Psoas muscle (tissue), 8 donors: ENCODE data around the gene RAET1G. TPM values are rescaled to one million over a fixed set of nuclear protein-coding genes. Genes with fewer than 3 reads are reported as not detected.
"Not testable (repeated sequence)": the region's sequence is repeated elsewhere in the genome, so short reads cannot be mapped to it uniquely, and the experiment has no call there.

Source experiments
- ATAC-seq, 4 donors: fragments of 200-7000 bp; cut with Tn5 transposase; one replicate each; pipeline ENCODE4 v1.9.1; 2020; ENCODE audit warnings: moderate library complexity in 3 of 4, mild to moderate bottlenecking in 2 of 4
- DNase-seq, 2 donors: peaks; one replicate each; pipeline ENCODE4 v3.0.0-alpha.2; 2020
- H3K27ac ChIP-seq: fragments of 200-600 bp; one replicate; pipeline ENCODE4 v1.8.0; 2022
- H3K27me3 ChIP-seq, 3 donors: fragments of 200-600 bp in 1 of 3; one replicate each; pipeline versions ENCODE4 v1.6.1 to v1.8.0; 2013 to 2022; ENCODE audit warnings: low read length in 2 of 3, mild to moderate bottlenecking in 2 of 3, moderate library complexity in 1 of 3; ENCODE audit not compliant: insufficient read depth in 3 of 3
- H3K36me3 ChIP-seq, 2 donors: fragments of 200-600 bp in 1 of 2; one replicate each; pipeline versions ENCODE4 v1.6.1 to v1.8.0; 2013 to 2022; ENCODE audit warnings: low read depth in 1 of 2, mild to moderate bottlenecking in 1 of 2, moderate library complexity in 1 of 2; ENCODE audit not compliant: insufficient read depth in 1 of 2
- H3K4me1 ChIP-seq: fragments of 200-600 bp; one replicate; pipeline ENCODE4 v1.8.0; 2022
- H3K4me3 ChIP-seq: fragments of 200-600 bp; one replicate; pipeline ENCODE4 v1.8.0; 2022; ENCODE audit warnings: mild to moderate bottlenecking
- H3K9me3 ChIP-seq: fragments of 200-600 bp; one replicate; pipeline ENCODE4 v1.8.0; 2022
- WGBS, 3 donors: extraction: QIAGEN DNeasy Blood & Tissue Kit; methylation state at CpG; one replicate each; pipeline versions ENCODE4 v1.1.6 to v1.1.7; 2013; 5-methylcytosine and 5-hydroxymethylcytosine counted together
- intact Hi-C, 2 donors: fragments of 100-400 bp; cut with DNase I; formaldehyde crosslinking; loops; one replicate each; pipeline versions ENCODE4 v1.11.0 to v1.14.2; 2022
- polyA plus RNA-seq, 3 donors: library from polyadenylated mRNA; stranded (reverse); fragments of 200-250 nt; gene quantifications; one replicate each; pipeline ENCODE4 v1.2.3, GENCODE V29; 2013
- total RNA-seq, 4 donors: library from RNA; stranded (reverse); fragmentation: NEBNext Ultra II Directional in 2 of 4; extraction: Animal tissue kit (Norgen Biotek cat#: 25700) in 2 of 4; gene quantifications; one replicate each; pipeline versions ENCODE4 v1.2.1 to v1.2.4, GENCODE V29; 2021 to 2023
- TF ChIP-seq, protein P1 (sequence below): fragments of 200-600 bp; IDR thresholded peaks from one replicate; pipeline ENCODE4 v1.8.0; 2022; ENCODE audit warnings: antibody characterized with exemption
- donor health status: healthy with polysubstance abuse.
- donor health status: DM: no; HTN: no; CAD: no; lungs with moderate emphysema.
- donor health status: Bipolar disorder and iron deficiency.
- donor health status: healthy.
- donor health status: DM: yes; HTN: yes; CAD: no.
- donor health status: DM: no; HTN: no; CAD: no.
- donor health status: DM: no; HTN: no; CAD: no.
- donor health status: DM: yes; HTN: yes; CAD: no.

The RAET1G gene
- total and polyA plus RNA-seq, 7 donors, result 0.04 to 1.1 (median 0.52) TPM; not detected in 1

DNA sequence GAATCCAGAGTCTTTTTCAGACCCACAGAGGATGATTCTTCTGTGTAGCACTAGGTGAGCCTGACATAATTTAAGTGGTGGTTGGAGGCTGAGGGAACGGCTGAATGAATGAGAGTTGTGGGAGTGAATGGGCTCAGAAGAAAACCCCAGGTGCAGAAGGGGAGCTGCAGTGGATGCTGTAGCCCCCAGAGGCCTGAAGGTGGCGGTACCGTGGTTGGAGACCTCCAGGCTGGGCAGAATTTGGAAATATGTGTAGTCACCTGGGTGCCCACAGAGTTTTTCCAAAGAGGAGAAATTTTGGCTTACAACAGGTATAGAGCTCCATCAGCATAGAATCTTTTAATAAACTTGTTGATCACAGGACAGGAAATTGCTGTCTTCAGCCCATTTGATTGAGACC lies 6.5 kb upstream of the RAET1G start:
- no peak overlapping the region for H3K27ac ChIP-seq
- no peak overlapping the region for H3K4me3 ChIP-seq
- no peaks in the 10 kb centered on the region for H3K4me1 ChIP-seq
- TF ChIP-seq, protein P1, sequence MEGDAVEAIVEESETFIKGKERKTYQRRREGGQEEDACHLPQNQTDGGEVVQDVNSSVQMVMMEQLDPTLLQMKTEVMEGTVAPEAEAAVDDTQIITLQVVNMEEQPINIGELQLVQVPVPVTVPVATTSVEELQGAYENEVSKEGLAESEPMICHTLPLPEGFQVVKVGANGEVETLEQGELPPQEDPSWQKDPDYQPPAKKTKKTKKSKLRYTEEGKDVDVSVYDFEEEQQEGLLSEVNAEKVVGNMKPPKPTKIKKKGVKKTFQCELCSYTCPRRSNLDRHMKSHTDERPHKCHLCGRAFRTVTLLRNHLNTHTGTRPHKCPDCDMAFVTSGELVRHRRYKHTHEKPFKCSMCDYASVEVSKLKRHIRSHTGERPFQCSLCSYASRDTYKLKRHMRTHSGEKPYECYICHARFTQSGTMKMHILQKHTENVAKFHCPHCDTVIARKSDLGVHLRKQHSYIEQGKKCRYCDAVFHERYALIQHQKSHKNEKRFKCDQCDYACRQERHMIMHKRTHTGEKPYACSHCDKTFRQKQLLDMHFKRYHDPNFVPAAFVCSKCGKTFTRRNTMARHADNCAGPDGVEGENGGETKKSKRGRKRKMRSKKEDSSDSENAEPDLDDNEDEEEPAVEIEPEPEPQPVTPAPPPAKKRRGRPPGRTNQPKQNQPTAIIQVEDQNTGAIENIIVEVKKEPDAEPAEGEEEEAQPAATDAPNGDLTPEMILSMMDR, result no peak
- WGBS, 3 donors, result 7 to 28% (median 22%) methylated on average over 3 of the region's 3 CpGs
- ATAC-seq (no peak), DNase-seq (no peak)
- intact Hi-C loops, result loop anchor here in 1 of 2 donors (10.0 kb wide), 1 partner anchor 185 kb away; the partner anchor contains the start of genes NUP43 and PCMT1
- peaks cover 2 to 21% (median 3%) of the 10 kb centered on the region in 3 donors for H3K27me3 ChIP-seq
- no peaks in the 10 kb centered on the region for H3K9me3 ChIP-seq
- no peaks in the 10 kb centered on the region for H3K36me3 ChIP-seq

- H3K9me3 ChIP-seq, H3K4me3 ChIP-seq, H3K27ac ChIP-seq, DNase-seq, ATAC-seq, H3K4me1 ChIP-seq, H3K36me3 ChIP-seq: not testable (repeated sequence)
- H3K27me3 ChIP-seq, result peaks cover 3 to 18% (median 4%) of the 10 kb centered on the region in 3 donors
- intact Hi-C loops, result loop anchor here (2.0 to 10.0 kb wide), 2 partner anchors 92 to 182 kb away; partner anchors contain the start of genes NUP43 (in 1 of the 2) and PCMT1 (in 1 of the 2)
- WGBS, 3 donors, result 82 to 85% (median 82%) methylated on average over 4 of the region's 4 CpGs
Observed at GRCh38 chr6:149927025-149927424, 4.1 kb upstream of the RAET1G start.

DNA sequence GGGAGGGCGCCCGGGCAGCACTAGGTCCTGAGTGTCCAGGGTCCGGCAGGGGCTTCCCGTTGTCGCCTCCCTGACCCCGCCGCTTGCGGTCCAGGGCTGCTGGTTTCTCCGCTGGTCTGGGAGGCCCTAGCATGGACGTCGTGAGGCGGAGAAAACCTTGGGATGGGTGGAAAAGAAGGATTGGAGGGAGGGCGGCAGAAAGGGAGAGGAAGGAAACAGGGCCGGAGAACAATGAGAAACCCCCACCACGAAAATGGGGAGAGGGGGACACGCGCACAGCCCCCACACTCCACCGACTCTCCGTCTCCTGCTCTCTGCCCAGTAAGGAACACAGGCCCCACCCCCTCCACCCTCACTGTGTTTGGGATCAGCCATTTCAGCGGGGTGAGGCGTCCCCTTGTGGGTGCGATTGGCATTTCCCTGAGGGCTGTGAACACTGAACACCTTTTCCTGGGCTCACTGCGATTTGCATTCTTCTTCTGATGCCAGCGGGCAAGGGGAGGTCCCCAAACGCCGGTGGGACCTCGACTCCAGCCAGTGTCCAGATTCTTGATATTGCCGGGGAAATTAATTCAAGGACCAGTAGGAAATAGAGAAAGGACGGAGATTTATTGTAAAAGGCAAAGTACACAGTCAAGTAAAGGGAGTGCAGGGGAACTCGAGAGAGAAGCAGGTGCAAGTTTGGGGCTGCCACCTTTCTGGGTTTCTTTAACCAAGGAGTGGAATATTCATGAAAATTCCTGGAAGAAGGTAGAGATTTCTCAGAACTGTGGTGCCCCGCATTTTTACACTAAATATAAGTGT lies 3.3 kb upstream of the RAET1G start:
- DNase-seq, result peak; percentile 91 to 93
- 3 to 4% (median 4%) methylated on average over 29 to 31 of the region's 31 CpGs for WGBS, 3 donors
- H3K27me3 ChIP-seq, result peaks cover 0 to 23% (median 4%) of the 10 kb centered on the region in 3 donors
- intact Hi-C loops, result loop anchor here (2.0 to 10.0 kb wide), 2 partner anchors 91 to 181 kb away; partner anchors contain the start of genes NUP43 (in 1 of the 2) and PCMT1 (in 1 of the 2)
- TF ChIP-seq, protein P1, result peak; percentile 82
- H3K9me3 ChIP-seq, result no peaks in the 10 kb centered on the region
- no peaks in the 10 kb centered on the region for H3K4me1 ChIP-seq
- no peak overlapping the region for H3K27ac ChIP-seq
- ATAC-seq, result peak; percentile 93 to 95 (median 94)
- peak overlapping the region; percentile 65 for H3K4me3 ChIP-seq
- no peaks in the 10 kb centered on the region for H3K36me3 ChIP-seq

- Histone ChIP-seq H3K4me3 (peak overlapping the region; percentile 65), H3K27ac (no peak overlapping the region), H3K27me3 (peaks cover 0 to 25% (median 4%) of the 10 kb centered on the region in 3 donors), H3K9me3 (no peaks in the 10 kb centered on the region), H3K36me3 (no peaks in the 10 kb centered on the region), H3K4me1 (no peaks in the 10 kb centered on the region)
- 13 to 23% (median 19%) methylated on average over 23 to 34 of the region's 34 CpGs for WGBS, 3 donors
- ATAC-seq, result peak; percentile 9 to 53 (median 33)
- TF ChIP-seq, protein P1, result no peak
- peak; percentile 36 to 70 for DNase-seq
- intact Hi-C loops, result loop anchor here in 1 of 2 donors (10.0 kb wide), 1 partner anchor 181 kb away; the partner anchor contains the start of genes NUP43 and PCMT1
Observed at GRCh38 chr6:149925253-149925973, 2.5 kb upstream of the RAET1G start.

DNA sequence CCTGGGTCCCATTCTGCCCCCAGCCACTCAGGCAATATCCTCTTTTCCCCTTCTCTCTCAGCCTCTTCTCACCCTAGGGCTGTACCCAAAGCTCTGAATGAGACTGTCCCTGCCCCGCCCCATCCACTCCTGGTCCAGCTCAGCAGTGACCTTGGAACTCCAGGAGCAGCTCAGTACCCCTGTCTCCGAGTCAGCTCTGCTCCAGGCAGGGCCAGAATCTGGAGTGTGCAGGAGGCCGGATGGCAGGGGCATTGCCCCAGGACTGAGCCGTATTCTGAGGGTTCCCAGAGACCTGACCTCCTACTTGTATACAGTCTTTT lies 2.0 kb upstream of the RAET1G start:
- TF ChIP-seq, protein P1, result no peak
- ATAC-seq, result no peak
- Histone ChIP-seq H3K4me1 (no peaks in the 10 kb centered on the region), H3K27me3 (peaks cover 0 to 22% (median 4%) of the 10 kb centered on the region in 3 donors), H3K27ac (no peak overlapping the region), H3K9me3 (no peaks in the 10 kb centered on the region), H3K36me3 (no peaks in the 10 kb centered on the region), H3K4me3 (no peak overlapping the region)
- 82 to 96% (median 88%) methylated on average over 4 of the region's 4 CpGs for WGBS, 3 donors
- peak in 1 of 2 donors; percentile 40 for DNase-seq
- intact Hi-C loops, result loop anchor here in 1 of 2 donors (10.0 kb wide), 1 partner anchor 180 kb away; the partner anchor contains the start of genes NUP43 and PCMT1
